GM12873 (cell line): ENCODE results near the gene METTL27.

Experiments used
- CTCF ChIP-seq: IDR thresholded peaks from 2 replicates; pipeline ENCODE4 v1.5.1; 2012; ENCODE audit warnings: low read depth, mild to moderate bottlenecking, moderate library complexity, low read length, control low read depth; ENCODE audit not compliant: insufficient read depth; ENCODE audit errors: missing control alignments

METTL27 gene

DNA sequence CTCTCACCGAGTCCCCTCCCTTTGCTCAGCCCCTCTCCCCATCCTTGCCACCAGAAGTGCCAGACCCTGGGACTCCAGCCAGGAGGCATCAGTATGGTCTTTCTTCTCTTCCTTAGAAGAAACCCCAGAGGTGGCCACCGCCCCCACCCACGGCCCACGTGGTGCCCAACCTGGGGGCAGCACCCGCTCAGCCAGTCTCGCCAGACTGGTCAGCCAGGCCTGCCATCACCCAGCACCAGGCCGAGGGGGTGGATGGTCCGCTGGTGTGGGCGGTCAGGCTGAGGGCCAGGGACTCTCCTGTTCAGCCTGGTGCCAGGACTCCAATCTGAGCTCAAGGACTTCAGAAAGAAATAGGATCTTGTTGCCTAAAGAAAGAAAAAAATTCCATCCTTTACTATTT is 17.3 kb downstream of the METTL27 start:
- TF ChIP-seq CTCF: no peak

- TF ChIP-seq CTCF: no peak
Observed at GRCh38 chr7:73823873-73824592, 18.3 kb downstream of the METTL27 start.

DNA sequence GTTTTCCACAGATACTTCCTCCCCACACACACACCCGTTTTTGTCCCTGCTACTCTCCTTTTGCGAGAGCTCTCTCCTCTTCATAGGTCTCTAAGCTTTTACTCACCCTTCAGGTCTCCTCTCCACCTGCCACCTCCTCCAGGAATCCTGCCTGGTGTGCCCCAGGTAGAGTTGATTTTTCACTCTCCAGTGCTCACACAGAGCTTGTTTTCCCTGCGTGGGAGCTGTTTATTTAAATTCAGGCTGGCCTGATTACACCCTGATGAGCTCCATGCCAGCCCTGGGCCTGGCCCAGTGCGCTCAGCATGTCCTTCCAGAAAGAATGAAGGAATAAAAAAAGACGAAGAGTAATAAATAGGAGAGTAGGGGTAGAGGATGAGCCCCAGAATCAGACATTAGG is 19.1 kb downstream of the METTL27 start:
- no peak for TF ChIP-seq CTCF

- no peak for TF ChIP-seq CTCF
Observed at GRCh38 chr7:73822319-73823173, 19.8 kb downstream of the METTL27 start.

DNA sequence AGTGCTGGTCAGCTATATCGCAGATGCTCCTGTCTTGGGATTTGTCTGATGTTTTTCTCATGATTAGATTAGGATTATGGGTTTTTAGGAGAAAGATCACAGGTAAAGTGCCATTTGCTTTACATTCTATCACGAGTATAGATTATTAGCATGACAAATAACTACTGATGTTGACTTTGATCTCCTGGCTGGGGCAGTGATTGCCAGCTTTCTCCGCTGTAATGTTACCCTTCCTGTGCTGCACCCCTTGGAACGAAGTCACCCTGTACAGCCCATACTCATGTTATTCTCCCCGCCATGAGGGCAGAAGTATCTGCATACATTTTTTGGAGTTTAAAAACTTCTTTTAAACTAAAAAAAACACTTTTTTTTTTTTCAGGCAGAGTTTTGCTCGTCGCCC is 22.3 kb downstream of the METTL27 start:
- TF ChIP-seq CTCF: no peak

GRCh38 chr7:73817121-73817520 is 25.2 kb downstream of the METTL27 start:
- no peak for TF ChIP-seq CTCF

DNA sequence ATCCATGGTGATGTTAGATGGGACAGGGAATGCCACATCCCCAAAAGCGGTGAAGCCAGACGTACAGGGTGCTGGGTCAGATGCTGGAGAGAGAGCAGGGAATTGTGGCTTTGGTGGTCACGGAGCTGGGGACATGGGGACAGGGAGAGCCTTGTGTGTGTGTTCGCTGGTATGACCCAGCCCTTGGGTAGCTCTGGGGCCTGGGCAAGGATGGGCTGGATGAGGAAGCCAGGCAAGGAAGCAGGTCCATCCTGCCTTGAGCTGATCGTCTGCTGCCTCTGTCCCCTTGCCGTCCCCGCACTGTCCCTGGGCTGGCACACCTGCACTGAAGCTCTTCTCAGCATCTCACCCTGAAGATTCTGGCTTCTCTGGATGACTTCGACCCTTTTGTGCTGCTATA is 26.9 kb downstream of the METTL27 start:
- no peak for TF ChIP-seq CTCF
